SK-N-SH treated with all-trans-retinoic acid at 6 μM for 48 hours (cell line): Measurements from ENCODE around the gene RGS19.

Source experiments
- CSDC2 ChIP-seq: fragments of 250-450 bp; sonication (Bioruptor Pico); IDR thresholded peaks from 2 replicates; pipeline ENCODE4 v1.5.0; 2020; ENCODE audit warnings: mild to moderate bottlenecking, moderate library complexity
- GLIS3 ChIP-seq: fragments of 250-450 bp; sonication (Bioruptor Pico); IDR thresholded peaks from 2 replicates; pipeline ENCODE4 v1.5.0; 2020; ENCODE audit warnings: mild to moderate bottlenecking, moderate library complexity
- ISL1 ChIP-seq: fragments of 250-450 bp; sonication (Bioruptor Pico); IDR thresholded peaks from 2 replicates; pipeline ENCODE4 v2.1.2; 2022; ENCODE audit warnings: mild to moderate bottlenecking, moderate library complexity
- TCF4 ChIP-seq: fragments of 250-450 bp; sonication (Bioruptor Pico); IDR thresholded peaks from 2 replicates; pipeline ENCODE4 v1.8.0; 2021; ENCODE audit warnings: mild to moderate bottlenecking, moderate library complexity, borderline replicate concordance
- ZFP30 ChIP-seq: fragments of 450-650 bp; formaldehyde crosslinking; IDR thresholded peaks from 2 replicates; pipeline ENCODE4 v1.5.0; 2022; ENCODE audit warnings: mild to moderate bottlenecking, moderate library complexity
- ZNF8 ChIP-seq: fragments of 450-650 bp; formaldehyde crosslinking; IDR thresholded peaks from 2 replicates; pipeline ENCODE4 v1.5.0; 2020; ENCODE audit warnings: mild to moderate bottlenecking, moderate library complexity
- TF ChIP-seq, protein P1 (sequence below): fragments of 250-450 bp; sonication (Bioruptor Pico); IDR thresholded peaks from 2 replicates; pipeline ENCODE4 v1.8.0; 2020; ENCODE audit warnings: mild to moderate bottlenecking, moderate library complexity, borderline replicate concordance

- no peak for TF ChIP-seq ZNF8 (CRISPR knock-in tag)
- TF ChIP-seq ZFP30: no peak
- TF ChIP-seq, protein P1, sequence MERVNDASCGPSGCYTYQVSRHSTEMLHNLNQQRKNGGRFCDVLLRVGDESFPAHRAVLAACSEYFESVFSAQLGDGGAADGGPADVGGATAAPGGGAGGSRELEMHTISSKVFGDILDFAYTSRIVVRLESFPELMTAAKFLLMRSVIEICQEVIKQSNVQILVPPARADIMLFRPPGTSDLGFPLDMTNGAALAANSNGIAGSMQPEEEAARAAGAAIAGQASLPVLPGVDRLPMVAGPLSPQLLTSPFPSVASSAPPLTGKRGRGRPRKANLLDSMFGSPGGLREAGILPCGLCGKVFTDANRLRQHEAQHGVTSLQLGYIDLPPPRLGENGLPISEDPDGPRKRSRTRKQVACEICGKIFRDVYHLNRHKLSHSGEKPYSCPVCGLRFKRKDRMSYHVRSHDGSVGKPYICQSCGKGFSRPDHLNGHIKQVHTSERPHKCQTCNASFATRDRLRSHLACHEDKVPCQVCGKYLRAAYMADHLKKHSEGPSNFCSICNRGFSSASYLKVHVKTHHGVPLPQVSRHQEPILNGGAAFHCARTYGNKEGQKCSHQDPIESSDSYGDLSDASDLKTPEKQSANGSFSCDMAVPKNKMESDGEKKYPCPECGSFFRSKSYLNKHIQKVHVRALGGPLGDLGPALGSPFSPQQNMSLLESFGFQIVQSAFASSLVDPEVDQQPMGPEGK (CRISPR knock-in tag): no peak
- no peak for TF ChIP-seq TCF4
- no peak for TF ChIP-seq ISL1 (CRISPR knock-in tag)
- no peak for TF ChIP-seq GLIS3 (CRISPR knock-in tag)
- TF ChIP-seq CSDC2 (CRISPR knock-in tag): no peak
These were observed 42.2 kb downstream of the RGS19 start for GRCh38 chr20:64037199-64037497.
